RWPE2 (cell line): ENCODE results near the gene PNPLA1.

Experiments
- ATAC-seq: fragments of 200-7000 bp; cut with Tn5 transposase; 3 replicates; pipeline ENCODE4 v1.9.1; 2021; ENCODE audit warnings: low read depth
- DNase-seq: peaks from one replicate; pipeline ENCODE4 v3.0.0-alpha.2; 2020; ENCODE audit warnings: low spot score
- H3K27ac ChIP-seq: fragments of 450-650 bp; 2 replicates; pipeline ENCODE4 v1.5.1; 2017; ENCODE audit warnings: mild to moderate bottlenecking; ENCODE audit not compliant: poor library complexity, severe bottlenecking
- H3K27me3 ChIP-seq: fragments of 250-450 bp; sonication (Bioruptor Pico); 2 replicates; pipeline ENCODE4 v1.5.1; 2021; ENCODE audit warnings: mild to moderate bottlenecking, moderate library complexity; ENCODE audit not compliant: insufficient read depth, poor library complexity, severe bottlenecking
- H3K36me3 ChIP-seq: fragments of 250-450 bp; sonication (Bioruptor Pico); 2 replicates; pipeline ENCODE4 v1.5.1; 2020; ENCODE audit warnings: low read depth, mild to moderate bottlenecking, moderate library complexity
- H3K4me1 ChIP-seq: fragments of 250-450 bp; sonication (Bioruptor Pico); 2 replicates; pipeline ENCODE4 v1.5.1; 2021; ENCODE audit warnings: mild to moderate bottlenecking, moderate library complexity; ENCODE audit not compliant: insufficient read depth, poor library complexity, severe bottlenecking
- H3K4me3 ChIP-seq: fragments of 250-450 bp; sonication (Bioruptor Pico); 2 replicates; pipeline ENCODE4 v1.5.1; 2021; ENCODE audit warnings: mild to moderate bottlenecking, moderate library complexity; ENCODE audit not compliant: severe bottlenecking
- H3K9me3 ChIP-seq: fragments of 250-450 bp; sonication (Bioruptor Pico); 2 replicates; pipeline ENCODE4 v1.5.1; 2021; ENCODE audit warnings: mild to moderate bottlenecking, moderate library complexity; ENCODE audit not compliant: severe bottlenecking
- TF ChIP-seq, protein P1 (sequence below): fragments of 450-650 bp; IDR thresholded peaks from one replicate; pipeline ENCODE4 v1.5.1; 2017; ENCODE audit warnings: mild to moderate bottlenecking, moderate library complexity; ENCODE audit not compliant: poor library complexity, severe bottlenecking

Gene PNPLA1, protein sequence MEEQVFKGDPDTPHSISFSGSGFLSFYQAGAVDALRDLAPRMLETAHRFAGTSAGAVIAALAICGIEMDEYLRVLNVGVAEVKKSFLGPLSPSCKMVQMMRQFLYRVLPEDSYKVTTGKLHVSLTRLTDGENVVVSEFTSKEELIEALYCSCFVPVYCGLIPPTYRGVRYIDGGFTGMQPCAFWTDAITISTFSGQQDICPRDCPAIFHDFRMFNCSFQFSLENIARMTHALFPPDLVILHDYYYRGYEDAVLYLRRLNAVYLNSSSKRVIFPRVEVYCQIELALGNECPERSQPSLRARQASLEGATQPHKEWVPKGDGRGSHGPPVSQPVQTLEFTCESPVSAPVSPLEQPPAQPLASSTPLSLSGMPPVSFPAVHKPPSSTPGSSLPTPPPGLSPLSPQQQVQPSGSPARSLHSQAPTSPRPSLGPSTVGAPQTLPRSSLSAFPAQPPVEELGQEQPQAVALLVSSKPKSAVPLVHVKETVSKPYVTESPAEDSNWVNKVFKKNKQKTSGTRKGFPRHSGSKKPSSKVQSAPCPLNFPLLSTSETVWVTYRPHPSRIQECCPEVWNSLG

DNA sequence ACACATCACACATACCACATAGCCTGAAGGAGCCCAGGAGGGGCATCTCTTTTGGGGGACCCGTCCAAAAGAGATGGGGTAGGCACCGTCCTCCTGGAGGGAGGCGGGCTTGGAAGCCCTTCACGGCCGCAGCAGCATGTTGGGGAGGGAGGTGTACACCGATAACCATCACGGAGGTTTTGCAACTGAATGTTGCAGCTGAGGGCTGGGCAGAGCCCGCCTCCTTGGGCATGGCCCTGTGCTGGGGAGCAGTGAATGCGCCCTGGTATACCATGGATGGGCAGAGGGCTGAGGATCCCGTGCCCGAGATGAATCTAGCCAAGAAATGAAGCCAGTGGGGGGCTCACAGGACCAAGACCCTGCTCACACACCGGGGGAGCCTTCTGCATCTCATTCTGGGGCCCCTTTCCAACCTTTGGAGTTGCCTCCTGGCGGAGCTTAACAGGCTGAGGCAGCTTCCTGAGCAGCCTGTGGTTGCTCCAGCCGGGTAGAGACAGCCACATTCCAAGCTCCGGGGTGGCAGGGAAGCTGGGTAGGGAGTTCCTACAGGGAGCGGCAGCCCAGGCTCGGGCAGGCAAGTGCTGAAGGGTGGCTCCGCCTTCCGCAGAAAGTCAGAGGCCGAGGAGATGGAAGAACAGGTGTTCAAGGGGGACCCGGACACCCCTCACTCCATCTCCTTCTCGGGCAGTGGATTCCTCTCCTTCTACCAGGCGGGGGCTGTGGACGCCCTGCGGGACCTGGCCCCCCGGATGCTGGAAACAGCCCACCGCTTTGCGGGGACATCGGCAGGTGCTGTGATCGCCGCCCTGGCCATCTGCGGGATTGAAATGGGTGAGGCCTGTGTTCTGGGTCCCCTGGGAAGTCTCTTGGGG, at the start of gene PNPLA1:
Gene PNPLA1 (plus strand): TSS at position 227 of the 872 bp plus-strand sequence. CDS start 400 bp downstream, at position 627.
- no peaks in the 10 kb centered on the region for H3K36me3 ChIP-seq
- H3K9me3 ChIP-seq, result no peaks in the 10 kb centered on the region
- TF ChIP-seq, protein P1, sequence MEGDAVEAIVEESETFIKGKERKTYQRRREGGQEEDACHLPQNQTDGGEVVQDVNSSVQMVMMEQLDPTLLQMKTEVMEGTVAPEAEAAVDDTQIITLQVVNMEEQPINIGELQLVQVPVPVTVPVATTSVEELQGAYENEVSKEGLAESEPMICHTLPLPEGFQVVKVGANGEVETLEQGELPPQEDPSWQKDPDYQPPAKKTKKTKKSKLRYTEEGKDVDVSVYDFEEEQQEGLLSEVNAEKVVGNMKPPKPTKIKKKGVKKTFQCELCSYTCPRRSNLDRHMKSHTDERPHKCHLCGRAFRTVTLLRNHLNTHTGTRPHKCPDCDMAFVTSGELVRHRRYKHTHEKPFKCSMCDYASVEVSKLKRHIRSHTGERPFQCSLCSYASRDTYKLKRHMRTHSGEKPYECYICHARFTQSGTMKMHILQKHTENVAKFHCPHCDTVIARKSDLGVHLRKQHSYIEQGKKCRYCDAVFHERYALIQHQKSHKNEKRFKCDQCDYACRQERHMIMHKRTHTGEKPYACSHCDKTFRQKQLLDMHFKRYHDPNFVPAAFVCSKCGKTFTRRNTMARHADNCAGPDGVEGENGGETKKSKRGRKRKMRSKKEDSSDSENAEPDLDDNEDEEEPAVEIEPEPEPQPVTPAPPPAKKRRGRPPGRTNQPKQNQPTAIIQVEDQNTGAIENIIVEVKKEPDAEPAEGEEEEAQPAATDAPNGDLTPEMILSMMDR, result no peak
- no peak within 1 kb of the TSS for H3K4me3 ChIP-seq
- no peaks in the 10 kb centered on the region for H3K4me1 ChIP-seq
- ATAC-seq, result peak; percentile 70
- no peaks in the 10 kb centered on the region for H3K27me3 ChIP-seq
- no peak within 1 kb of the TSS for H3K27ac ChIP-seq
- DNase-seq, result no peak

DNA sequence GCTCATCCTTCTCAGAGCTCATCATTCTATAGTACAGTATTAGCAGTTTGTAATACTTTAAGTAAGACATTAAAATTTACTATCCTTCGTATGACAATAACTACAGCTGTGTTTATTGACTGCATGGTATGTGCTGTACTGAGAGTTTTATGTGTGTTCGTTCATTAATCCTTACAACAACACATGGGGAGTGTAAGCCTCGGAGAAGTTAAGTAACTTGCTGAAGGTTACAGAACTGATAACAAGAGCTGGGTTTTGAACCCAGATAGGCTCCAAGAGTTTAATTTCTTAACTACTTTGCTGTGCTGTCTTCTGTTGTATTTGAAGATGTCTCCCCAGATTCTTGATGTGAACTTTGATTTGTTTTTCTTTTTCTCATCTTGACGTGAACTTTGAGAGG, 49.6 kb upstream of the PNPLA1 start:
- DNase-seq, result no peak
- TF ChIP-seq, protein P1, result no peak
- peaks cover 72% of the 10 kb centered on the region for H3K36me3 ChIP-seq
- ATAC-seq, result no peak
- peaks cover 10% of the 10 kb centered on the region for H3K4me1 ChIP-seq
- no peaks in the 10 kb centered on the region for H3K9me3 ChIP-seq
- H3K27me3 ChIP-seq, result no peaks in the 10 kb centered on the region
- H3K27ac ChIP-seq, result no peak overlapping the region
- H3K4me3 ChIP-seq, result no peak overlapping the region

DNA sequence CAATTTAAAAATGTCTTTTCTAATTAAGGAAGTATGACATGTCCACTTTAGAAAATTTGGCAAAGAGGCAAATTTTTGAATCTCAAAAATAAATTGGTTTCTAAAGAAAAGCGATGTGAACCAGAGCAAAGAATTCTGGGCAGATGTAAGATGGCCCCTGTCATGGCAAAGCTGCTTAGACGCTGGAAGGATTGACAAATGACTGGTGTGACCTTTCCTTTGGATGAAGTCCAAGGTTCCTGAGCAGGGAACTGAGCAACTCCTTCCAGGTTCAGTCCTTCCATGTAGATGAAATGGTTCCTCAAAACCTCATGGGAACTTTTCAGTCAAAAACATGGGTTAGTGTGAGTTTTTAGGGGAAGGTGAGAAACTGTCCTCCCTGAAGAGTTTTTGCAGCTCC, 48.2 kb upstream of the PNPLA1 start:
- Histone ChIP-seq H3K36me3 (peaks cover 68% of the 10 kb centered on the region), H3K27ac (no peak overlapping the region), H3K4me1 (peaks cover 10% of the 10 kb centered on the region), H3K9me3 (no peaks in the 10 kb centered on the region), H3K4me3 (no peak overlapping the region), H3K27me3 (no peaks in the 10 kb centered on the region)
- TF ChIP-seq, protein P1, result no peak
- ATAC-seq, result no peak
- no peak for DNase-seq

DNA sequence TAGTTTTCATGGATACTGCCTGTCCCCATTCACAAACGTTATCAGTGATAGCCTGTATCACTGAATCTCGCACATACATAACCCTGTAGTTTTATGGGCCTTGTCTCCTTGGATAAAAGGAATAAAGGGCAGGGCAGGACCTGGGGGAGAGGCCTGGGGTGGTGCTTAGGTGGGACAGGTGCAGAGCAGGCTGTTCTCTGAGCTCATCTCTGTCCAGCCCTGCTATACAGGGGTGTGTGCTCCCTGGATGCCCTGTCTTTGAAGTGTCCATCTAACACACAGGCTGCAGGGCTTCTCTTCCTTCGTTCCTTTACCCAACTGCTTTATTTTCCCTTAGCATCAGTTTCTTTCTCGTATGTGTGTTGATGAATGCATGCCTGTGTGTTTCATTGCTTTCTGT, 46.9 kb upstream of the PNPLA1 start:
- H3K4me1 ChIP-seq, result peaks cover 19% of the 10 kb centered on the region
- peaks cover 60% of the 10 kb centered on the region for H3K36me3 ChIP-seq
- H3K9me3 ChIP-seq, result no peaks in the 10 kb centered on the region
- DNase-seq, result no peak
- no peak overlapping the region for H3K27ac ChIP-seq
- no peak overlapping the region for H3K4me3 ChIP-seq
- no peak for ATAC-seq
- TF ChIP-seq, protein P1, result no peak
- no peaks in the 10 kb centered on the region for H3K27me3 ChIP-seq
